Measurements from ENCODE around the gene NBEAL2. TPM values are rescaled to one million over a fixed set of nuclear protein-coding genes. Genes with fewer than 3 reads are reported as not detected.

NBEAL2 gene
- total RNA-seq = 3.5 and 5.5 TPM in 2 replicates

GRCh38 chr3:46978985-46979944 is at the start of gene NBEAL2:
Gene NBEAL2, plus strand, starts transcription at chr3:46979666. Its CDS starts 196 bp downstream, at chr3:46979862.
- TF ChIP-seq CTCF (IDR thresholded peaks at IDR 0.05; ENCODE audit: insufficient read depth, low read depth, low read length) = no peak
- peak; percentile 91 for DNase-seq (ENCODE audit: low read depth)
- H3K4me3 ChIP-seq (ENCODE audit: low read depth, low read length) = peak within 1 kb of the TSS; percentile 70

- DNase-seq (ENCODE audit: low read depth) = no peak
- H3K4me3 ChIP-seq (ENCODE audit: low read depth, low read length) = no peak overlapping the region
- TF ChIP-seq CTCF (IDR thresholded peaks at IDR 0.05; ENCODE audit: insufficient read depth, low read depth, low read length) = no peak
Measured at GRCh38 chr3:46930166-46930944, 49.1 kb upstream of the NBEAL2 start.

GRCh38 chr3:46930945-46931403 is 48.5 kb upstream of the NBEAL2 start:
- TF ChIP-seq CTCF (IDR thresholded peaks at IDR 0.05; ENCODE audit: insufficient read depth, low read depth, low read length) = no peak
- H3K4me3 ChIP-seq (ENCODE audit: low read depth, low read length) = no peak overlapping the region
- DNase-seq (ENCODE audit: low read depth) = no peak

- peak; percentile 95 for DNase-seq (ENCODE audit: low read depth)
- TF ChIP-seq CTCF (IDR thresholded peaks at IDR 0.05; ENCODE audit: insufficient read depth, low read depth, low read length) = no peak
- no peak overlapping the region for H3K4me3 ChIP-seq (ENCODE audit: low read depth, low read length)
Measured at GRCh38 chr3:46931631-46932331, 47.7 kb upstream of the NBEAL2 start.

- TF ChIP-seq CTCF (IDR thresholded peaks at IDR 0.05; ENCODE audit: insufficient read depth, low read depth, low read length) = peak; percentile 11
- DNase-seq (ENCODE audit: low read depth) = no peak
Measured at GRCh38 chr3:46932455-46933225, 46.8 kb upstream of the NBEAL2 start.

GRCh38 chr3:46933261-46933660 is 46.2 kb upstream of the NBEAL2 start:
- H3K4me3 ChIP-seq (ENCODE audit: low read depth, low read length) = no peak overlapping the region
- TF ChIP-seq CTCF (IDR thresholded peaks at IDR 0.05; ENCODE audit: insufficient read depth, low read depth, low read length) = no peak
- DNase-seq (ENCODE audit: low read depth) = no peak

More at GRCh38 chr3:46932455-46933225, 46.8 kb upstream of the NBEAL2 start:
- no peak overlapping the region for H3K4me3 ChIP-seq (ENCODE audit: low read depth, low read length)
